Measurements from ENCODE around the gene ITGB1BP1. TPM values are rescaled to one million over a fixed set of nuclear protein-coding genes. Genes with fewer than 3 reads are reported as not detected.

Gene ITGB1BP1
- total RNA-seq, 4 donors from 2014 or later: 10.7 to 27.7 (median 21.7) TPM

- WGBS, 2 donors (ENCODE audit: low coverage in 1 of 2): 90% methylated on average over 4 of the region's 4 CpGs; no CpG with 5 or more reads in 1 of the 2 donors
- in situ Hi-C loops (cut with MboI; ENCODE audit: low pct_ligation_motif_present in 1 of 4, low pct_unique_long_range_greater_than_20kb in 1 of 4, low sequenced_read_pairs in 3 of 4): no loop called here
- Histone ChIP-seq H3K9me3 (no peaks in the 10 kb centered on the region), H3K4me3 (no peak overlapping the region), H3K4me1 (peaks cover 0 to 12% (median 7%) of the 10 kb centered on the region in 4 donors), H3K36me3 (peaks cover 0 to 21% (median 6%) of the 10 kb centered on the region in 4 donors), H3K27me3 (no peaks in the 10 kb centered on the region), H3K27ac (no peak overlapping the region)
- intact Hi-C loops (cut with DNase I; ENCODE audit: low total_unique reads): no loop called here
- DNase-seq: no peak
- no peak for TF ChIP-seq CTCF (IDR thresholded peaks at IDR 0.05)
- no peak for TF ChIP-seq POLR2A (IDR thresholded peaks at IDR 0.05)
- no peak for TF ChIP-seq EP300 (IDR thresholded peaks at IDR 0.05; ENCODE audit: low read depth)
- TF ChIP-seq POLR2AphosphoS5 (IDR thresholded peaks at IDR 0.05): no peak
Observed at GRCh38 chr2:9384521-9384920, 38.8 kb downstream of the ITGB1BP1 start.

- DNase-seq: no peak
- intact Hi-C loops (cut with DNase I; ENCODE audit: low total_unique reads): no loop called here
- in situ Hi-C loops (cut with MboI; ENCODE audit: low pct_ligation_motif_present in 1 of 4, low pct_unique_long_range_greater_than_20kb in 1 of 4, low sequenced_read_pairs in 3 of 4): no loop called here
- Histone ChIP-seq H3K27ac (no peak overlapping the region), H3K9me3 (no peaks in the 10 kb centered on the region), H3K27me3 (no peaks in the 10 kb centered on the region), H3K4me1 (peaks cover 3 to 22% (median 14%) of the 10 kb centered on the region in 4 donors), H3K4me3 (no peak overlapping the region), H3K36me3 (peaks cover 0 to 7% (median 4%) of the 10 kb centered on the region in 4 donors)
- TF ChIP-seq POLR2AphosphoS5 (IDR thresholded peaks at IDR 0.05) (no peak), EP300 (IDR thresholded peaks at IDR 0.05; ENCODE audit: low read depth) (no peak), POLR2A (IDR thresholded peaks at IDR 0.05) (no peak), CTCF (IDR thresholded peaks at IDR 0.05) (no peak)
- 85% methylated on average over 4 to 6 of the region's 6 CpGs for WGBS, 2 donors (ENCODE audit: low coverage in 1 of 2)
Observed at GRCh38 chr2:9382604-9383235, 40.6 kb downstream of the ITGB1BP1 start.

GRCh38 chr2:9380702-9381628 is 42.4 kb downstream of the ITGB1BP1 start:
- peaks cover 3 to 25% (median 14%) of the 10 kb centered on the region in 4 donors for H3K4me1 ChIP-seq
- H3K9me3 ChIP-seq: no peaks in the 10 kb centered on the region
- H3K27ac ChIP-seq: peak overlapping the region; percentile 54 to 73 (median 62)
- intact Hi-C loops (cut with DNase I; ENCODE audit: low total_unique reads) (no loop called here), in situ Hi-C loops (cut with MboI; ENCODE audit: low pct_ligation_motif_present in 1 of 4, low pct_unique_long_range_greater_than_20kb in 1 of 4, low sequenced_read_pairs in 3 of 4) (no loop called here)
- peak; percentile 52 for DNase-seq
- peaks cover 0 to 15% (median 5%) of the 10 kb centered on the region in 4 donors for H3K36me3 ChIP-seq
- 69 to 86% methylated on average over 4 to 18 of the region's 18 CpGs for WGBS, 2 donors (ENCODE audit: low coverage in 1 of 2)
- H3K4me3 ChIP-seq: no peak overlapping the region
- no peak for TF ChIP-seq POLR2A (IDR thresholded peaks at IDR 0.05)
- TF ChIP-seq POLR2AphosphoS5 (IDR thresholded peaks at IDR 0.05): peak in 1 of 3 donors; percentile 13
- no peaks in the 10 kb centered on the region for H3K27me3 ChIP-seq

DNA sequence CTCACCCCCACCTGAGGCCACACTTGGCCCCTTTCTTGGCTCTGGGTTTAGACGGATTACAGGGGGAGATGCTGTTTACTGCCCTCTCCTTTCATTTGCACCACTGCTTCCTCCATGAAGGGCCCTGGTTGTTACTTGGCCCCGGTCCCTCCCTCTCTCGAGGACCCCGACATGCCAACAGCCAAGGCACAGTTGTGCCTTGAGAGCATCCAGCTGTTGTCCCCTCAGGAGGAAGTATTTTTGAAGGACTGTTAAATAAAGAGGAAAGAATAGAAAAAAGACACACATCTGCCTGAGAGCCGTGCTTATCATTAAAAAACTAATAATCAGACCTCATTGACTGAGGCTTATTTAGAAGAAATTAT is 44.0 kb downstream of the ITGB1BP1 start:
- in situ Hi-C loops (cut with MboI; ENCODE audit: low pct_ligation_motif_present in 1 of 4, low pct_unique_long_range_greater_than_20kb in 1 of 4, low sequenced_read_pairs in 3 of 4): no loop called here
- 88 to 89% methylated on average over 5 of the region's 5 CpGs for WGBS, 2 donors (ENCODE audit: low coverage in 1 of 2)
- Histone ChIP-seq H3K4me3 (no peak overlapping the region), H3K27me3 (no peaks in the 10 kb centered on the region), H3K27ac (peak overlapping the region; percentile 13 to 71 (median 66)), H3K4me1 (peaks cover 3 to 25% (median 14%) of the 10 kb centered on the region in 4 donors), H3K36me3 (peaks cover 0 to 15% (median 4%) of the 10 kb centered on the region in 4 donors), H3K9me3 (no peaks in the 10 kb centered on the region)
- TF ChIP-seq POLR2AphosphoS5 (IDR thresholded peaks at IDR 0.05): no peak
- no peak for TF ChIP-seq CTCF (IDR thresholded peaks at IDR 0.05)
- no peak for TF ChIP-seq EP300 (IDR thresholded peaks at IDR 0.05; ENCODE audit: low read depth)
- no peak for TF ChIP-seq POLR2A (IDR thresholded peaks at IDR 0.05)
- DNase-seq: no peak
- intact Hi-C loops (cut with DNase I; ENCODE audit: low total_unique reads): no loop called here
